ENCODE data around the gene FAM110D.
A peak's percentile ranks its signal among the peaks of the same experiment; 100 is the strongest.

The FAM110D gene

DNA sequence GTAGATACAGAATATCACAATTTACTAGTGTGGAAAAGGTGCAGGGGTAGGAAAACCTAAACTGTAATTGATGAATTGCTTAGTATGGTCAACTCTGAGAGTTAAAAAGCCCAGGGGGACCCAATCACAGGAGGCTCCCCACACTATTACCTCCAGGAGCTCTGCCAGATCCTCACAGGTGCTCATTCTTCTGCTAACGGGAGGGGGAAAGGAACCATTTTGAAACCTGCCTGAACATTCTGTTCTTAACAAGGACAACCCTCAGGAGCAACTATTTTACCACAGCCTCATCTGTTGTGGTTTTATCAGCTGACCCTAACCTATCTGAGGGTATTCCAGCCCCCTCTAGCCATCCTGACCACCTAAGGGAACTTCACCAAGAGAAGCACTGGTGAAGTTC is 28.2 kb upstream of the FAM110D start:
- DNase-seq: no peak

GRCh38 chr1:26132128-26132833 is 26.6 kb upstream of the FAM110D start:
- no peak for DNase-seq

DNA sequence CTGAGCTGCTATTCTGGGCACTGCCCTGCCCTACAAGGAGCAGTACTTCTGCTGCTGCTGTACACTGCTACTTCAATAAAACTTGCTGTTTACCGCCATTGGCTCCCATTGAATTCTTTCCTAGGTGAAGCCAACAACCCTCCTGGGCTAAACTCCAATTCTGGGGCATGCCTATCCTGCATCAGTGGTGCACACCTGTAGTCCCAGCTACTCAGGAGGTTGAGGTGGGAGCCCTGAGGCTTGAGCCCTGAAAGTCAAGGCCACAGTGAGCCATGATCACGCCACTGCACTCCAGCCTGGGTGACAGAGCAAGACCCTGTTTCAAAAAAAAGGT is 26.1 kb upstream of the FAM110D start:
- no peak for DNase-seq

GRCh38 chr1:26134466-26134865 is 24.4 kb upstream of the FAM110D start:
- DNase-seq: no peak

- no peak for DNase-seq
These were observed 19.8 kb upstream of the FAM110D start for GRCh38 chr1:26138974-26139558.

DNA sequence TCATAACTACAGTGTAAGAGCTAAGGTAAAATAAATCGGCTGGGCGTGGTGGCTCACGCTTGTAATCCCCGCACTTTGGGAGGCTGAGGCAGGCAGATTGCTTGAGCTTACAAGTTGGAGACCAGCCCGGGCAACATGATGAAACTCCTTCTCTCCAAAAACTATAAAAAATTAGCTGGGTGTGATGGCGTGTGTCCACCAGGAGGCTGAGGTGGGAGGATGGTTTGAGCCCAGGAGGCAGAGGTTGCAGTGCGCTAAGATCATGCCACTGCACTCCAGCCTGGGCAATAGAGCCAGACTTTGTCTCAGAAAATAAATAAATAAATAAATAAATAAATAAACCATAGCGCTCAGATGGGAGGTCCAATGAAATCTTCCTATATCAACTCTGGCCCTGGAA is 16.7 kb upstream of the FAM110D start:
- DNase-seq: no peak

GRCh38 chr1:26145041-26145959 is 13.6 kb upstream of the FAM110D start:
- DNase-seq: peak; percentile 89

DNA sequence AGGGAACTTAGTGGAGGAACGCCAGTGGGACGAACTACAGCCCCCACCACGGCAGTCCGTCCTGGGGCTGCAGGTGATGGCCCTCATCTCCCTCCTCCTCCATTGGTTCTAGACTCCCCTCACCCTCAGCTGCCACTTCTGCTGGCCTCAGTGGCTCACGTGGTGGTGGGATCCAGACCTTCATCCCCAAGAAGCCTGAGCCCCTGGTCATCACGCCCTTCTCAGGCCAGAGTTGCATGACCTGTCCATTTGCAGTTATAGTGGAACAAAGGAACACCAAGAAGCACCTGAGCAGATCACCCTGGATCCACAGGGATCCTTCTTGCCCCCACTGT is 13.0 kb upstream of the FAM110D start:
- DNase-seq: no peak

DNA sequence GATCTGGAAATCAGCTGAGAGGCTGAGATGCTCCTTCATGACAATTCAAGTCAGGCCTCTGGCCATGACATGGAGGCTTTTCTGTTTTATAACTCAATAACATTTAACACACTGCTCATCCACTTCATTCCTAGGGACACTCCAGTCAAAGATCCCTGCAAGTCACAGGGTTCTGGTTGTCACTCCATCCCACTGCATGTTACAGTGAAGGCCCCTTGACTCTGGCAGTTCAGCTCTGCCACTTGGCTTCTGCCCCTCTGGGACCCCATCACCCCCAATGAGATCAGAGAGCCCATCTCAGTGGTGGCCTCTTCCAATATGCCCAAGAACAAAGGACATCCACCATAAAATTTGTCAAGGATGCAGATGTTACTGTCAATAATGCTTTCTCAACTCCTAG is 10.0 kb upstream of the FAM110D start:
- no peak for DNase-seq

GRCh38 chr1:26153966-26154532 is 4.8 kb upstream of the FAM110D start:
- peak; percentile 45 for DNase-seq

GRCh38 chr1:26154750-26155149 is 4.1 kb upstream of the FAM110D start:
- no peak for DNase-seq

DNA sequence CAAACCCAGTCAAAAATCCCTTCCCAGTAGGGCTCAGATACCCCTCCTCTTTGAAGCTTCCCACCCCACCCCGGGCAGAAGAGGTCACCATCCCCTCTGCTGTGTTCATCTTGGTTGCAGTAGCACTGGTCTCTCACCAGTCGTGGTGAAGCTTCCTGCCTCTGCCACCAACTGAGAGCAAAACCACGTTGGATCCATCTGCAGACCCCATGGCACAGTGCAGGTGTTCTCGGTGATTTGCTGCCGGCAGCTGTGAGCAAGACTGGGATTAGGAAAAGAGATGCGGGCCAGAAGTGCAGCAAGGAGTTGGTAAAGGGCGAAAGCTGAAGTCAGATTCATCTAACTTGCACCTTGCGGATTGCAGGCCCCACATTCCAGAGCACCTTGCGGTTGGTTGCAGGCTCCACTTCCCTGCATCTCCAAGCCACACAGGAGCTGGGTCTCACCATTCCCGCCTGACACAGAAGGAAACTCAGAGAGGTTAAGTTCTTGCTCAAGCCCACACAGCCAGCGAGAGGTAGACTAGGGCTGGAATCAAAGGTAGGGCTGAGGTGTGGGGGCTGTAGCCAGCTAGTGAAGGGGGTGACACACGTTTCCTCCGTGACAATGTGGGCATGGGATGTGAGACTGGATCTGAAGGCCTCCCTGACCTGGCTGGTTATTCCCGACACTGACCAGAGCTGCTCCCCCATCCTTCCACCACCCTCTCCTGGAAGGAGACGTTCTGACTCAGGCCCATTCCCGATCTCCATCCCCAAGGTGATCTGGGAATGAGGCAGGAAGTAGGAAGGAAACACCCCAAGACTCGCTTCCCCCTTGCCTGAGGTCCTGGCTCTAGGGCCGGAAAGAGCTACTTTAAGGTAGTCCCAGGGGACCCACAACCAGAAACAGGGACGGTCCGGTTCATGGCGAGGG is 3.3 kb upstream of the FAM110D start:
- DNase-seq: peak; percentile 24

DNA sequence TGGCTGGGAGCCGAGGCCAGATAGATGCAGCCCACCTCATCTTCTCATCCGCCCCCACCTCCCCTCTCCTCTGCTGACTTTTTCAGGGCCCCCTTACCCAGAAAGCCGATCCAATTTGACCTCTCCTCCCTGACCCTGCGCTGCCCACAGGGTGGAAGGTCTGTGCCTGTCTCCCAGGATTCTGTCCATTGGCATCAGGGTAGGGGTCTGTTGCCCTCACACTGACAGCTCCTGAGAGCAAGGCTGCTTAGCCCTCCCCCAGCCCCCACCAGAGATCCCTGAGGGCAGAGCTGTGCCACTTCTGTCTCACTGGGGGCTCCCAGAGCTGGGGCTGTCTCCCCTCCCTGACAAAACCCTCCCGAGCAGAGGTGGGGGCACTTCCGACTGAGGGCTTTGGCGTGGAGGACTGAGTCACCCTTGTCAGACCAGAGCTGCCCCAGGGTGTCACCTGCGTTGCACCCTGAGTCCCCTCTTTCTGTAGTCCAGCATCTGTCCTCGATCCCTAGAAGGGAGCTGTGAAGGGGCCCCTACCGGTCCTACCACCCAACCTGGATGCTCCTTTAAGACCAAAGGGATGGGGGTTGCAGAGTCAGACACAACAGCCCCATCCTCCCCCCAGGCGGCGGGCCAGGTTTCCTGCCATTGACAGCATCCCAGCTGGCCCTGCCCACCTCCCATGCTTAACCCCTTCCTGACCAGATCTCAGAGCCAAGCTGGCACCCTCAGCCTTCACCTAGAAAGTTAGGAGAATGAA is 2.4 kb upstream of the FAM110D start:
- DNase-seq: peak; percentile 63

DNA sequence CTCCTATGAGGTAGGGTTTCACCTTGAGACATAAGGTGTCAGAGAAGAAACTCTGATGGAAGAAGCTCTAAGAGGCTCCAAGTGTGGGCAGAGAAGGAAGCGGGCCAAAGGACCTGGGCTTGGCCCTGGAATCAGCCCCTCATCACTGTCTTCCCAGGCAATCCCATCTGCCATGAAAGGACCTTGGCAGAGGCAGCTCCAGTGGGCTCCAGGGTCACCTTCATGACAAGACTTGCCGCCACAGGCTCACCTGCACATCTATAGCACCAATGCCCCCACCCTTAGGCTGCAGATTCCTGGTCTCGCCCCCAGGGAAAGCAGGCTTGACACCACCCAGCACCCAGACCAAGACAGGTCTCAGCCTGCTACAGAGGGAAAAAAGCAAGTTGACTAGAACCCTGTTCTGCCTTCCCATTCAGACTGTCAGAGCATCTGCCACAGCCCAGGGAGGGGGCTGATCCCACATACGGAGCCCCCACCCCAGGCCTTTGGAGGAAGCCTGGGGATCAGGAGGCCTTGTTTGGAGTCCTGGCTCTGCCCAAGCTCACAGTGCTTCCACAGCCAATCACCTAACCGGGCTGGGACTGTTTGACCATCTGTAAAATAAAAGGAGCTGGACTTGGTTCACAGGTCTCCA is 490 bp upstream of the FAM110D start:
- DNase-seq: peak; percentile 58

- DNase-seq: no peak
These were observed 812 bp downstream of the FAM110D start for GRCh38 chr1:26159743-26160039.

GRCh38 chr1:26160527-26161414 is 1.9 kb downstream of the FAM110D start:
- DNase-seq: no peak

- peak; percentile 73 for DNase-seq
These were observed 2.7 kb downstream of the FAM110D start for GRCh38 chr1:26161415-26162219.

GRCh38 chr1:26162220-26162709 is 3.4 kb downstream of the FAM110D start:
- DNase-seq: no peak

DNA sequence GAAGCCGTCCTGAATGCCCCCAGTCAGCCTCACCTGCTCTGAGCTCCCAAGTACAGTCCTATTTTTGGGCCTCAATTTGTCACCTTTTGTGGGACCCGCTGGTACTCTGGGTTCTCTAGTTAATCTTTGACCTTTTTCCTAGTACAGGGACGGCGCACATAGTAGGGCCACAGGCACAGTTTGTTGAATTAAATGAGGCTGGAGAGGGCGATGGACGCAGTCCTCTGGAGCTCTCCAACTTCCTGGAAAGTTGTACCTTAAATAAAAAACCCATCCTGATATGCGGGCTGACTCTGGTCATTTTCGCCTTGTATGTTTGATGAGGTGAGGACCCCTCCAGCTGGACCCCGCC is 4.8 kb downstream of the FAM110D start:
- DNase-seq: no peak

Measured in activated effector memory CD4-positive, alpha-beta T cell treated with anti-CD3 and anti-CD28 coated beads, Interleukin-2, amount 50 U/mL, for 16 hours (primary cell).